CD14-positive monocyte (primary cell): ENCODE data around the gene GEMIN7. TPM values are rescaled to one million over a fixed set of nuclear protein-coding genes. Genes with fewer than 3 reads are reported as not detected.

Experiments used
- DNase-seq, 3 donors: peaks; one replicate each; pipeline ENCODE4 v3.0.0-alpha.2; 2011 to 2022
- H2AFZ ChIP-seq: 2 replicates; pipeline ENCODE4 v1.6.0; 2012; ENCODE audit warnings: mild to moderate bottlenecking, low read depth, low read length, inconsistent platforms; ENCODE audit not compliant: insufficient read depth, poor library complexity, severe bottlenecking
- H3K27ac ChIP-seq, 2 donors: 1 replicate in 1 of 2; 2 replicates in 1 of 2; pipeline ENCODE4 v1.5.1; 2012 to 2013; ENCODE audit warnings: low read length in 2 of 2, control low read depth in 1 of 2, inconsistent platforms in 1 of 2, low read depth in 1 of 2, mild to moderate bottlenecking in 1 of 2
- H3K27me3 ChIP-seq, 2 donors: one replicate each; pipeline versions ENCODE4 v1.6.0 to v1.6.1; 2011 to 2013; ENCODE audit warnings: low read length in 2 of 2; ENCODE audit not compliant: control insufficient read depth in 2 of 2, insufficient read depth in 2 of 2
- H3K36me3 ChIP-seq, 2 donors: replicated peaks in 1 of 2; 1 replicate in 1 of 2; 2 replicates in 1 of 2; pipeline versions ENCODE4 v1.5.1 to v1.6.1; 2012 to 2013; ENCODE audit warnings: low read length in 2 of 2, control low read depth in 1 of 2, inconsistent platforms in 1 of 2, mild to moderate bottlenecking in 1 of 2; ENCODE audit not compliant: insufficient read depth in 2 of 2, control insufficient read depth in 1 of 2
- H3K4me1 ChIP-seq, 2 donors: 1 replicate in 1 of 2; 2 replicates in 1 of 2; pipeline versions ENCODE4 v1.5.1 to v1.6.1; 2012 to 2013; ENCODE audit warnings: low read length in 2 of 2, control low read depth in 1 of 2, inconsistent platforms in 1 of 2, mild to moderate bottlenecking in 1 of 2, moderate library complexity in 1 of 2; ENCODE audit not compliant: insufficient read depth in 2 of 2, control insufficient read depth in 1 of 2
- H3K4me2 ChIP-seq: replicated peaks from 2 replicates; pipeline ENCODE3; 2012; ENCODE audit warnings: low read length, moderate library complexity, mild to moderate bottlenecking; ENCODE audit not compliant: poor library complexity, severe bottlenecking; ENCODE audit errors: extremely low read depth
- H3K4me3 ChIP-seq, 3 experiments: fragments of 200-600 bp in 1 of 3; sonication (generic) in 1 of 3; replicated peaks in 1 of 3; 1 replicate in 2 of 3; 2 replicates in 1 of 3; pipeline ENCODE4 v1.5.1; 2011 to 2013; ENCODE audit warnings: low read length in 3 of 3, mild to moderate bottlenecking in 3 of 3, control low read depth in 2 of 3, low read depth in 2 of 3, inconsistent platforms in 1 of 3, moderate library complexity in 1 of 3
- H3K79me2 ChIP-seq: 2 replicates; pipeline ENCODE4 v1.6.0; 2012; ENCODE audit warnings: mild to moderate bottlenecking, control low read depth, inconsistent platforms, low read length, moderate library complexity; ENCODE audit not compliant: insufficient read depth
- H3K9ac ChIP-seq: 2 replicates; pipeline ENCODE4 v1.6.0; 2017; ENCODE audit warnings: low read length, mild to moderate bottlenecking; ENCODE audit not compliant: insufficient read depth, poor library complexity, severe bottlenecking
- H3K9me3 ChIP-seq, 2 donors: replicated peaks in 1 of 2; 1 replicate in 1 of 2; 2 replicates in 1 of 2; pipeline versions ENCODE4 v1.5.1 to v1.6.1; 2012 to 2013; ENCODE audit warnings: low read length in 2 of 2, control low read depth in 1 of 2; ENCODE audit not compliant: control insufficient read depth in 1 of 2, insufficient read depth in 1 of 2
- H4K20me1 ChIP-seq: 2 replicates; pipeline ENCODE4 v1.6.0; 2012; ENCODE audit warnings: mild to moderate bottlenecking, low read length, control low read depth, moderate library complexity; ENCODE audit not compliant: insufficient read depth
- H3K27ac Mint-ChIP-seq, 7 donors: one replicate each; pipeline ENCODE4 v1.8.0; 2020; ENCODE audit warnings: mild to moderate bottlenecking in 7 of 7, mixed read lengths in 7 of 7, moderate library complexity in 6 of 7, inconsistent platforms in 2 of 7
- H3K27me3 Mint-ChIP-seq, 3 donors: one replicate each; pipeline ENCODE4 v1.8.0; 2021 to 2022; ENCODE audit warnings: low read depth in 3 of 3, mild to moderate bottlenecking in 3 of 3, mixed read lengths in 3 of 3, moderate library complexity in 3 of 3, inconsistent platforms in 1 of 3
- H3K36me3 Mint-ChIP-seq, 2 donors: one replicate each; pipeline ENCODE4 v1.8.0; 2020; ENCODE audit warnings: mixed read lengths in 2 of 2, inconsistent platforms in 1 of 2, mild to moderate bottlenecking in 1 of 2
- H3K4me1 Mint-ChIP-seq: one replicate; pipeline ENCODE4 v1.8.0; 2020; ENCODE audit warnings: mild to moderate bottlenecking, mixed read lengths
- H3K4me3 Mint-ChIP-seq, 2 donors: one replicate each; pipeline ENCODE4 v1.8.0; 2020; ENCODE audit warnings: mild to moderate bottlenecking in 2 of 2, mixed read lengths in 2 of 2, moderate library complexity in 1 of 2
- H3K9me3 Mint-ChIP-seq, 7 donors: one replicate each; pipeline ENCODE4 v1.8.0; 2020 to 2022; ENCODE audit warnings: mixed read lengths in 7 of 7, mild to moderate bottlenecking in 6 of 7, moderate library complexity in 6 of 7, inconsistent platforms in 2 of 7
- CTCF ChIP-seq: fragments of 200-600 bp; IDR thresholded peaks from one replicate; pipeline ENCODE4 v1.8.0; 2022; ENCODE audit warnings: antibody characterized with exemption, mild to moderate bottlenecking
- WGBS: methylation state at CpG from one replicate; pipeline ENCODE4 v1.1.5; 2013; ENCODE audit warnings: missing lambda C conversion rate; ENCODE audit not compliant: insufficient coverage; 5-methylcytosine and 5-hydroxymethylcytosine counted together
- intact Hi-C, 2 donors: fragments of 100-400 bp; cut with micrococcal nuclease; formaldehyde crosslinking; loops; one replicate each; pipeline versions ENCODE4 v1.15.0 to v1.15.1; 2023
- polyA plus RNA-seq, 3 donors: library from polyadenylated mRNA; depleted of rRNA in 1 of 3; unstranded in 2 of 3; stranded (reverse) in 1 of 3; fragments of 300-500 nt in 2 of 3; fragments of >200 nt in 1 of 3; fragmentation: Illumina TruSeq in 2 of 3; gene quantifications; 1 replicate in 2 of 3; 2 replicates in 1 of 3; pipeline ENCODE4 v1.2.3, GENCODE V29; 2012 to 2021

Gene GEMIN7
- polyA plus RNA-seq, 3 donors = 67.6 to 83.4 (median 78.4) TPM

DNA sequence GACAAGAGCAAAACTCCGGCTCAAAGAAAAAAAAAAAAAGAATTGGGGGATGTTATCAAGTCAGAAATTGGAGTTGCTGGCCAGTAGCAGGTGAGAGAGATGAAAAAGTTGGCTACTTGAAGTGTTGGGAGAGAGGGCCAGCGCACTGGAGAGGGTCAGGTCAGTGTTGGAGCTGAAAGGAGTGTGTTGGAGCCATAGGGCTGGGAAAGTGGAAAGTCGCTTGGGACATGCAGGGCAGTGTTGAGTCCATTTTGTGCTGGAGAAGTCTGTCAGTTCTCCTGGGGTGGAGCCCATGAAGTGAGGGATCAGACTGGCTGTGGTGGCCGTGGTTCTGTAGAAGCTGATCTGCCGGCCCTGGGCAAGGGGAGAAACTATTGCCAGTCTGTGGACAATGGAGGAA is 15.6 kb downstream of the GEMIN7 start:
- no peak for DNase-seq
- H3K9me3 ChIP-seq = no peaks in the 10 kb centered on the region
- Mint-ChIP-seq H3K27me3 (peaks cover 0 to 9% (median 0%) of the 10 kb centered on the region in 3 donors), H3K27ac (peak overlapping the region in 2 of 7 donors; percentile 26 to 48), H3K4me1 (peaks cover 58% of the 10 kb centered on the region), H3K36me3 (peaks cover 9 to 15% of the 10 kb centered on the region in 2 donors), H3K4me3 (peak overlapping the region in 1 of 2 donors; percentile 18), H3K9me3 (no peaks in the 10 kb centered on the region)
- no peak overlapping the region for H3K4me3 ChIP-seq
- H3K4me1 ChIP-seq = peaks cover 22 to 34% of the 10 kb centered on the region in 2 donors
- H3K27me3 ChIP-seq = no peaks in the 10 kb centered on the region
- H3K79me2 ChIP-seq = peaks cover 72% of the 10 kb centered on the region
- no peak overlapping the region for H3K9ac ChIP-seq
- no peak overlapping the region for H2AFZ ChIP-seq
- peaks cover 6 to 19% of the 10 kb centered on the region in 2 donors for H3K36me3 ChIP-seq
- H3K4me2 ChIP-seq = no peak overlapping the region
- intact Hi-C loops = loop anchor here (5.0 kb wide), 3 partner anchors 47 to 93 kb away; partner anchors contain the start of genes BLOC1S3 (in 1 of the 2) and TRAPPC6A (in 1 of the 2)
- H3K27ac ChIP-seq = peak overlapping the region in 1 of 2 donors; percentile 26
- WGBS = 96% methylated on average over 5 of the region's 5 CpGs
- peaks cover 68% of the 10 kb centered on the region for H4K20me1 ChIP-seq
- no peak for TF ChIP-seq CTCF

- Mint-ChIP-seq H3K27ac (no peak overlapping the region), H3K9me3 (no peaks in the 10 kb centered on the region), H3K27me3 (peaks cover 0 to 9% (median 0%) of the 10 kb centered on the region in 3 donors), H3K4me3 (no peak overlapping the region), H3K36me3 (peaks cover 5 to 6% of the 10 kb centered on the region in 2 donors), H3K4me1 (peaks cover 57% of the 10 kb centered on the region)
- no peaks in the 10 kb centered on the region for H3K9me3 ChIP-seq
- no peak overlapping the region for H3K4me3 ChIP-seq
- H3K27me3 ChIP-seq = no peaks in the 10 kb centered on the region
- intact Hi-C loops = loop anchor here in 1 of 2 donors (5.0 kb wide), 1 partner anchor 92 kb away; no protein-coding TSS in a partner anchor
- H3K36me3 ChIP-seq = peaks cover 0 to 15% of the 10 kb centered on the region in 2 donors
- no peak overlapping the region for H2AFZ ChIP-seq
- no peak for TF ChIP-seq CTCF
- H3K27ac ChIP-seq = no peak overlapping the region
- 89% methylated on average over 13 of the region's 14 CpGs for WGBS
- no peak overlapping the region for H3K4me2 ChIP-seq
- peaks cover 78% of the 10 kb centered on the region for H3K79me2 ChIP-seq
- no peak overlapping the region for H3K9ac ChIP-seq
- DNase-seq = no peak
- peaks cover 70% of the 10 kb centered on the region for H4K20me1 ChIP-seq
- H3K4me1 ChIP-seq = peaks cover 22 to 32% of the 10 kb centered on the region in 2 donors
Observed at GRCh38 chr19:45095496-45096413, 16.7 kb downstream of the GEMIN7 start.
